Liver (tissue), 3 donors: ENCODE data around the gene KRT16.
"Not testable (repeated sequence)": the region's sequence is repeated elsewhere in the genome, so short reads cannot be mapped to it uniquely, and the experiment has no call there.

ENCODE experiments used
- CTCF ChIP-seq: fragments of 150-350 bp; IDR thresholded peaks from 2 replicates; pipeline ENCODE4 v1.5.1; 2017; ENCODE audit warnings: improper control_type of control experiment, low read depth, low read length; ENCODE audit not compliant: missing input control
- RXRA ChIP-seq, 2 donors: IDR thresholded peaks; 2 replicates each; pipeline ENCODE4 v1.6.1; 2017 to 2018; ENCODE audit warnings: antibody characterized with exemption in 2 of 2, mild to moderate bottlenecking in 1 of 2
- TAF1 ChIP-seq: conservative IDR thresholded peaks from 2 replicates; pipeline ENCODE4 v1.6.1; 2016; ENCODE audit warnings: antibody characterized with exemption, mild to moderate bottlenecking
- donor health status: healthy.
- donor health status: healthy.

DNA sequence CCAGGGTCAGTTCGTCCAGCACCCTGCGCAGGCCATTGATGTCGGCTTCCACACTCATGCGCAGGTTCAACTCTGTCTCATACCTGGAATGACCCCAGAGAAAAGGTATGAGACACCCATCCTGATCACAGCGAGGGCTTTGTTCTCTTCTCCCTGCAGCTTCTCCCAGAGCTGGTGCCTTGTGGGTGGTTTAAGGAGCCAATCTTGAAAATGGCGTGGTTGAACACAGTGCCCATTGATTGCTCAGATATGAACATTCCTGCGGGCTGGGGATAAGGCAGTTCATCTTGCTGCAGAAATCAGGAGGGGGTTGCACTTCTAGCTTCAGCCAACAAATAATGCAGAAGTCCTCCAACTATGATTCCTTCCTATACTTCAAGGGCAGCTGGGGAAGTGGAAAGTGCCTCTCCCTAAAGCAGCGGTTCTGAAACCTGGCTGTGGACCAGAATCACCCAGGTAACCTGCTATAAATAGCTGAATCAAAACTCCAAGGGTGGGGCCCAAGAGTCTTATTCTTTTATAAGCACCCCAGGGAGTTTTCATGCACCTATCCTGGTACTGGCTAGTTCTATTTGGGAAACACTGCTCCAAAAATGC lies 28.1 kb downstream of the KRT16 start:
- not testable (repeated sequence) for TF ChIP-seq CTCF; TAF1; RXRA (IDR thresholded peaks at IDR 0.05)
